Stomach (tissue), 4 donors: Measurements from ENCODE around the gene ATP11A.

ENCODE experiments used
- EP300 ChIP-seq: sonication (generic); formaldehyde crosslinking; IDR thresholded peaks from one replicate; pipeline ENCODE4 v1.6.1; 2017; ENCODE audit warnings: antibody characterized with exemption
- POLR2AphosphoS5 ChIP-seq, 3 donors: sonication (generic); formaldehyde crosslinking; IDR thresholded peaks; one replicate each; pipeline ENCODE4 v1.6.1; 2016; ENCODE audit warnings: antibody characterized with exemption in 3 of 3
- TF ChIP-seq, protein P1 (sequence below), 7 experiments: fragments of 450-650 bp in 4 of 7; fragments of 200-600 bp in 3 of 7; sonication (generic) in 3 of 7; IDR thresholded peaks; one replicate each; pipeline ENCODE4 v1.5.1; 2016 to 2019; ENCODE audit warnings: antibody characterized with exemption in 7 of 7, control low read depth in 2 of 7, mild to moderate bottlenecking in 1 of 7

DNA sequence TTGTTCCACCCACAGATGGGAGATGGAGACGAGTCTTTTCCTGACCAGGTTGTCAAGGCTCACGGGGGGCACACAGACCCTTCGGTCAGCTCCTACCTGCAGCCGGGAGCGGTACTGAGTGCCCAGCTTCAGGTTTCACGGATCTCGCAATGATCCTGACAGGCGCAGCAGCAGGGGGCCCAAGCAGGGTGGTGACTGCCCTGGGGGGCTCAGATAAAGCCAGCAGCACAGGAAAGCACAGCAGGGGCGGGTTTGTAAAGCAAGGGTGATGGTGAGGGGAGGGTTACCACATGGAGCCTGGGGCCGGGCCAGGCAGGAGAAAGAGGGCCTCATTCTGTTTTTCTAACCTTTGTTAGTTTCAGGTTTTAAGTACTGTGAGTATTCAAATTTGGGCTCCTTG is 41.7 kb upstream of the ATP11A start:
- TF ChIP-seq EP300 = no peak
- TF ChIP-seq, protein P1, sequence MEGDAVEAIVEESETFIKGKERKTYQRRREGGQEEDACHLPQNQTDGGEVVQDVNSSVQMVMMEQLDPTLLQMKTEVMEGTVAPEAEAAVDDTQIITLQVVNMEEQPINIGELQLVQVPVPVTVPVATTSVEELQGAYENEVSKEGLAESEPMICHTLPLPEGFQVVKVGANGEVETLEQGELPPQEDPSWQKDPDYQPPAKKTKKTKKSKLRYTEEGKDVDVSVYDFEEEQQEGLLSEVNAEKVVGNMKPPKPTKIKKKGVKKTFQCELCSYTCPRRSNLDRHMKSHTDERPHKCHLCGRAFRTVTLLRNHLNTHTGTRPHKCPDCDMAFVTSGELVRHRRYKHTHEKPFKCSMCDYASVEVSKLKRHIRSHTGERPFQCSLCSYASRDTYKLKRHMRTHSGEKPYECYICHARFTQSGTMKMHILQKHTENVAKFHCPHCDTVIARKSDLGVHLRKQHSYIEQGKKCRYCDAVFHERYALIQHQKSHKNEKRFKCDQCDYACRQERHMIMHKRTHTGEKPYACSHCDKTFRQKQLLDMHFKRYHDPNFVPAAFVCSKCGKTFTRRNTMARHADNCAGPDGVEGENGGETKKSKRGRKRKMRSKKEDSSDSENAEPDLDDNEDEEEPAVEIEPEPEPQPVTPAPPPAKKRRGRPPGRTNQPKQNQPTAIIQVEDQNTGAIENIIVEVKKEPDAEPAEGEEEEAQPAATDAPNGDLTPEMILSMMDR (IDR thresholded peaks at IDR 0.05) = no peak
- no peak for TF ChIP-seq POLR2AphosphoS5 (IDR thresholded peaks at IDR 0.05)
